SU-DHL-6 (cell line): ENCODE results near the gene RBM26.

ENCODE experiments used
- H2AFZ ChIP-seq: fragments of 200-600 bp; sonication (generic); 2 replicates; pipeline ENCODE4 v1.6.1; 2014; ENCODE audit warnings: low read depth, mild to moderate bottlenecking, moderate library complexity, mixed read lengths, antibody characterized with exemption, low read length; ENCODE audit not compliant: severe bottlenecking
- H3F3A ChIP-seq: fragments of 200-600 bp; shearing (Covaris generic); 2 replicates; pipeline ENCODE4 v1.6.0; 2016; ENCODE audit warnings: antibody characterized with exemption, mild to moderate bottlenecking; ENCODE audit not compliant: insufficient read depth
- H3K27ac ChIP-seq: fragments of 200-600 bp; sonication (generic); 2 replicates; pipeline ENCODE4 v1.5.1; 2016; ENCODE audit warnings: low read depth, mild to moderate bottlenecking, low read length, moderate library complexity, mixed read lengths
- H3K27me3 ChIP-seq: fragments of 200-600 bp; sonication (generic), shearing (Covaris generic); 2 replicates; pipeline ENCODE4 v1.6.0; 2014; ENCODE audit warnings: mild to moderate bottlenecking, low read length
- H3K36me3 ChIP-seq: fragments of 200-600 bp; sonication (generic); 2 replicates; pipeline ENCODE4 v1.6.1; 2014; ENCODE audit warnings: mild to moderate bottlenecking, low read length, mixed read lengths
- H3K4me2 ChIP-seq: fragments of 300-600, 200-600 bp; shearing (Covaris generic), sonication (generic); 2 replicates; pipeline ENCODE4 v1.6.0; 2014; ENCODE audit warnings: low read length, low read depth, mild to moderate bottlenecking; ENCODE audit not compliant: poor library complexity, severe bottlenecking
- H3K4me3 ChIP-seq: fragments of 200-600 bp; sonication (generic); 2 replicates; pipeline ENCODE4 v1.5.1; 2014; ENCODE audit warnings: antibody characterized with exemption, low read length, mild to moderate bottlenecking, mixed read lengths; ENCODE audit not compliant: insufficient read depth, poor library complexity, severe bottlenecking
- H3K79me2 ChIP-seq: fragments of 200-600 bp; sonication (generic); 2 replicates; pipeline ENCODE4 v1.6.1; 2014; ENCODE audit warnings: mild to moderate bottlenecking, low read length, moderate library complexity; ENCODE audit not compliant: insufficient read depth
- H3K9ac ChIP-seq: fragments of 200-600 bp; sonication (generic); 2 replicates; pipeline ENCODE4 v1.7.0; 2014; ENCODE audit warnings: mild to moderate bottlenecking, low read length
- H3K9me2 ChIP-seq: fragments of 200-600 bp; sonication (generic); replicated peaks from 2 replicates; pipeline ENCODE4 v1.6.1; 2014; ENCODE audit warnings: low read length; ENCODE audit not compliant: insufficient read depth
- H3K9me3 ChIP-seq: fragments of 200-600 bp; sonication (generic); 2 replicates; pipeline ENCODE4 v1.6.1; 2014; ENCODE audit warnings: low read length, mixed read lengths; ENCODE audit not compliant: insufficient read depth
- H4K20me1 ChIP-seq: fragments of 200-600 bp; sonication (generic); 2 replicates; pipeline ENCODE4 v1.6.1; 2014; ENCODE audit warnings: low read depth, mild to moderate bottlenecking, antibody characterized with exemption, low read length, moderate library complexity, mixed read lengths
- CTCF ChIP-seq: fragments of 200-600 bp; sonication (generic); IDR thresholded peaks from one replicate; pipeline ENCODE4 v1.5.1; 2017; ENCODE audit warnings: antibody characterized with exemption, mild to moderate bottlenecking, low read length, moderate library complexity; ENCODE audit not compliant: insufficient read depth, poor library complexity, severe bottlenecking
- EZH2phosphoT487 ChIP-seq: fragments of 200-600 bp; sonication (generic), shearing (Covaris generic); conservative IDR thresholded peaks from 2 replicates; pipeline ENCODE4 v1.6.1; 2018; ENCODE audit warnings: mild to moderate bottlenecking, antibody characterized with exemption, low read length, moderate library complexity, mixed read lengths

RBM26 gene

GRCh38 chr13:79407349-79407979, 1.4 kb upstream of the RBM26 start:
- Histone ChIP-seq H3K4me3 (peak overlapping the region; percentile 72), H4K20me1 (peaks cover 10% of the 10 kb centered on the region), H2AFZ (no peak overlapping the region), H3K79me2 (peaks cover 51% of the 10 kb centered on the region), H3F3A (0 out of 2 replicates have a peak, but pooled peaks cover 11% of the 10 kb centered on the region), H3K9ac (peak overlapping the region; percentile 96), H3K9me2 (no peaks in the 10 kb centered on the region), H3K4me2 (peak overlapping the region; percentile 97), H3K36me3 (no peaks in the 10 kb centered on the region), H3K27me3 (no peaks in the 10 kb centered on the region), H3K9me3 (no peaks in the 10 kb centered on the region), H3K27ac (no peak overlapping the region)
- TF ChIP-seq EZH2phosphoT487, result no peak
- no peak for TF ChIP-seq CTCF

- Histone ChIP-seq H4K20me1 (peaks cover 18% of the 10 kb centered on the region), H3K4me2 (peak overlapping the region; percentile 97), H3K36me3 (0 out of 2 replicates have a peak, but pooled peaks cover 5% of the 10 kb centered on the region), H3F3A (peaks cover 20% of the 10 kb centered on the region; the same call in 1 of the 2 replicates), H3K9me2 (no peaks in the 10 kb centered on the region), H3K79me2 (peaks cover 60% of the 10 kb centered on the region), H3K27ac (peak overlapping the region; percentile 90), H2AFZ (peak overlapping the region; percentile 82), H3K9ac (peak overlapping the region; percentile 96), H3K4me3 (peak overlapping the region; percentile 72), H3K27me3 (no peaks in the 10 kb centered on the region), H3K9me3 (no peaks in the 10 kb centered on the region)
- no peak for TF ChIP-seq EZH2phosphoT487
- no peak for TF ChIP-seq CTCF
Observed at GRCh38 chr13:79406597-79406908, 498 bp upstream of the RBM26 start.

GRCh38 chr13:79405501-79405830, 589 bp downstream of the RBM26 start:
- H3K9me2 ChIP-seq, result no peaks in the 10 kb centered on the region
- peak overlapping the region; percentile 90 for H3K27ac ChIP-seq
- H3K79me2 ChIP-seq, result peaks cover 71% of the 10 kb centered on the region
- H3K9ac ChIP-seq, result peak overlapping the region; percentile 96
- peak overlapping the region; percentile 72 for H3K4me3 ChIP-seq
- H3K27me3 ChIP-seq, result no peaks in the 10 kb centered on the region
- peak overlapping the region; percentile 97 for H3K4me2 ChIP-seq
- H3F3A ChIP-seq, result peaks cover 30% of the 10 kb centered on the region
- peaks cover 29% of the 10 kb centered on the region for H4K20me1 ChIP-seq
- no peaks in the 10 kb centered on the region for H3K9me3 ChIP-seq
- H2AFZ ChIP-seq, result peak overlapping the region; percentile 82
- peaks cover 12% of the 10 kb centered on the region for H3K36me3 ChIP-seq
- TF ChIP-seq EZH2phosphoT487 (no peak), CTCF (no peak)
